GM21390 (cell line): ENCODE measurements around the gene DIPK1B.
A peak's percentile ranks its signal among the peaks of the same experiment; 100 is the strongest.
"Not testable (repeated sequence)": the region's sequence is repeated elsewhere in the genome, so short reads cannot be mapped to it uniquely, and the experiment has no call there.

Experiments used
- ATAC-seq: cut with Tn5 transposase; IDR thresholded peaks from one replicate; pipeline ENCODE4 v1.9.1; 2021; ENCODE audit not compliant: unreplicated experiment

Gene DIPK1B

DNA sequence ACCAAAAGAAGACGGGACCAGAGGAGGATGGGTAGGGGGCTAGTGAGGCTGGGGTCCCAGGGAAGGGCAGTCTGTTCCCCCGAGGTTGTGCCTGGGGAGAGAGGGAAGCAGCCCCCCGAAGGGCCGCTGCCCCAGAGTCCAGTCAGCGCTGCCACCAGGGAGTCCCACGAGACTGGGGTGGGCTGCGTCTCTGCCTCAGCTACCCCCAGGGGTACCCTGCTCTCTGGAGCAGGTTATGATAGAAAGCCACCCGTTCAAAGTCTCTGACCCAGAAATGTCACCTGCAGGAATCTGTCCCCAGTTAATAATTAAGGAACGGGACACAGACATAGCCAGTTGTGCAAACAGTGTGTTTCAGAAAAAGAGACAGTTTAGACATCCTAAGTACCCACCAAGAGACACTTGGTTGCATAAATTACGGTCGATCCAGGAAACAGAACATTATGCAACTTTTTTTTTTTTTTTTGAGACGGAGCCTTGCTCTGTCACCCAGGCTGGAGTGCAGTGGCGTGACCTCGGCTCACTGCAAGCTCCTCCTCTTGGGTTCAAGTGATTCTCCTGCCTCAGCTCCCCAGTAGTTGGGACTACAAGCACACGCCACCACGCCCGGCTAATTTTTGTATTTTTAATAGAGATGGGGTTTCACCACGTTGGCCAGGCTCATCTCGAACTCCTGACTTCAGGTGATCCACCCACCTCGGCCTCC, 14.4 kb upstream of the DIPK1B start:
- ATAC-seq: no peak

DNA sequence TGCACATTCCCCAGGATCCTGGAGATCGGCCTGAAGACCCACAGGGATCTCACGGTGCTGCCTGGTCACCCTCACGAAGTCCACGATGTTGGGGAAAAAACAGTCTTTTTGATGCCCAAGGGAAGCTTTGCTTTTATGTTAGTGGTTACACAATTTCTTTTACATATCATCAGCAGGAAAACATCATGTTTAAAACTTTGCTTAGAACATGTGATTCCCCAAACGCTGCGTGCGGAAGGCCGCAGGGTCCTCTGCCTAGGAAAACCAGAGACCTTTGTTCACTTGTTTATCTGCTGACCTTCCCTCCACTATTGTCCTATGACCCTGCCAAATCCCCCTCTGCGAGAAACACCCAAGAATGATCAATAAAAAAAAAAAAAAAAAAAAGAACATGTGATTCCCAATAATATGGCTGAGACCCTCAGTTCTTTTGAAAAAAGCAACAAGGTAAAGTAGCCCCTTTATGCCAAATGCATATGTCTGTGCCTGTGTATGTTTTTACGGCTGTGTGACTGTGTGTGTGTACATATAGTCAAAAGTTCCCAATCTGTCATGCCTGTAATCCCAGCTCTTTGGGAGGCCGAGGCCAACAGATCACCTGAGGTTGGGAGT, 13.6 kb upstream of the DIPK1B start:
- no peak for ATAC-seq

DNA sequence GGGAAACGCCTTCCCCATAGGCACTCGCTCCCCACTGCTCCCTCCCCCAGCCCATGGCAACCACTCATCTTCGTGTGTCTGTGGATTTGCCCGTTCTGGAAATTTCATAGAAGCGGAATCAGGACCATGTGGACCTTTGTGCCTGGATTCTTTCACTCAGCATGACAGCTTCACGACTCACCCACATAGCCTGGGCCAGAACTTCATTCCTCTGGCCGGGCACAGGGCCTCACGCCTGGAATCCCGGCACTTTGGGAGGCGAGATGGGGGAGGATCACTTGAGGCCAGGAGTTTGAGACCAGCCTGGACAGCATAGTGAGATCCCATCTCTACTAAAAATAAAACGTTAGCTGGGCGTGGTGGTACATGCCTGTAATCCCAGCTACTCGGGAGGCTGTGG, 12.1 kb upstream of the DIPK1B start:
- ATAC-seq: no peak

DNA sequence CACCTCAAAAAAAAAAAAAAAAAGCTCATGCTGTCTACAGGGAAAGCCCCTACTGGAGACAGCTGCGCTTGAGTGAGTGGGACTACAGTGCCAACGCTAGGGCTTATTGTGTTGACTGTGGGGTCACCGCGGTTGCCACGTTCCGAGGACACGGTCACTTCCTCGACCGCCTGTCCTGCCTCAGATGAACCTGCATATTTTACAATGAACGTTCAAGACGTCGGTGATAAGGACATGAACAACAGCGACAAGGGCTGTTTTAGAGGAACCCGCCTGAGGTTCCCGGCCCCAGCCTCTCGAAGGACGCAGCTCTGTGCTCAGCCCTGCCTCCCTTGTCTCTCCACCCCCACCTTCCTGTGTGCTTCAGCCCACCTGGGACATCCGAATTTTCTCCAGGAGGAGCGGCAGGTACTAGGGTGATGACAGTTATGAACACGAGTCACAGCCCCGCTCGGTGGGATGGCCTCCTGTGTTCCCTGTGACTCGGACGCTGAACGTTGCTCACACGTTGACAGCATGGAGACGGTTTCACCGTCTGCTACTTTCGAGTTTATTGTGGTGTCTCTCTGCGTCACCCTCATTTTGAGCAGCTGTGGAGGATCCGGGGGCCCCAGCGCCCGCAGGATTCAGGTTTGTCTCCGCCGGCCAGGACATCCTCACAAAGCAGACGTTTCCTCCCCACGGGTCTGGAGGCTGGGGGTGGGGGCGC, 11.3 kb upstream of the DIPK1B start:
- ATAC-seq: peak; percentile 63

DNA sequence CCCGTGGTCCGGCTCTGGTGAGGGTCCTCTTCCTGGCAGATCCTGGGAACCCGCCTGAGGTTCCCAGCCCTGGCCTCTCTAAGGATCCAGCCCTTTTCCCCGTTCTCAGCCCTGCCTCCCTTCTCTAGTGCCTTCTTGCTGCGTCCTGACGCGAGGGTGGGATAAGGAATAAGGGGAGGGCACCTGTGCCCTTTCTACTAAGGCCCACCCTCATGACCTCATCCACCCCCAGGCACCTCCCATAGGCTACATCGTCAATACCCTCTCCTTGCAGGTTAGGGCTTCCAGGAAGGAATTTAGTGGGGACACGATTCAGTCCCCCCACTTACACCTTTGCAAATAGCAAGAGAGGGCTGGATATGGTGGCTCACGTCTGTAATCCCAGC, 10.7 kb upstream of the DIPK1B start:
- ATAC-seq: no peak

DNA sequence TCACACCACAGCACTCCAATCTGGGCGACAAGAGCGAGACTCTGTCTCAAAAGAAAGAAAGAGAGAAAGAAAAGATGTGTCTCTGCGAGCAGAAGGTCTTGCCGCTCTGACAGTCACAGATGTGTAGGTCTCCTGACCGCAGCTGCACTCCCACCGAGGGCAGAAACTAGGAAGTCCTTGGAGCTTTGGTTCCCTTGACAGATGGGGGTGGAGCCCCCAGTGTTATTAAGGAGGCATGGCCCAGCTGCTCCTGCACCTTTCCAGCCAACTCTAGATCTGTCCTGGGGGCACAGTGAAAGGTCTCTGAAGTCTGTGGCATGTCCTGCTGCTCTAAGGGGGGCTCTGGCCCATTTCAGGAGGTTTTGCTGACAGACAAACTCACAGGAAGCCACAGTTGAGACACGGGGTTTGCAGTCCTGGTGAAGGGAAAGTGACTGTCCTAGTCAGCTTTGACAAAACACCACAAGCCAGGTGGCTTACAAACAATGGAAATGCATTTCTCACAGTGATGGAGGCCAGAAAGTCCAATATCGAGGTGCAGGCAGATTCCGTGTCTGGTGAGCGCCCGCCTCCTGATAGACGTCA, 9.0 kb upstream of the DIPK1B start:
- no peak for ATAC-seq

DNA sequence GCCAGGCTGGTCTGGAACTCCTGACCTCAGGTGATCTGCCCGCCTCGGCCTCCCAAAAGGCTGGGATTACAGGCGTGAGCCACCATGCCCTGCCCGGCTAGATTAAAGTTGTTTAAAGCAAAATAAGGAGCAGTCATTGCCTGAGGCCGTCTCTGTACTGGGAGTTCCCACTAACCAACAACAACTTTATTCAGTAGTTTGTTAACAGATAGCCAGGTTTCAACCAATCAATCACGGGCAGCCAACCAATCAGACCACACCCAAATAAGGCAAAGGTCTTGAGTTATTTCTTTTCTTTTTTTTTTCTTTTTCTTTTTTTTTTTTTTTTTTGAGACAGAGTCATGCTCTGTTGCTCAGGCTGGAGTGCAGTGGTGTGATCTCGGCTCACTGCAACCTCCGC, 7.6 kb upstream of the DIPK1B start:
- ATAC-seq: not testable (repeated sequence)

- no peak for ATAC-seq
Measured at GRCh38 chr9:136705564-136705963, 6.8 kb upstream of the DIPK1B start.

DNA sequence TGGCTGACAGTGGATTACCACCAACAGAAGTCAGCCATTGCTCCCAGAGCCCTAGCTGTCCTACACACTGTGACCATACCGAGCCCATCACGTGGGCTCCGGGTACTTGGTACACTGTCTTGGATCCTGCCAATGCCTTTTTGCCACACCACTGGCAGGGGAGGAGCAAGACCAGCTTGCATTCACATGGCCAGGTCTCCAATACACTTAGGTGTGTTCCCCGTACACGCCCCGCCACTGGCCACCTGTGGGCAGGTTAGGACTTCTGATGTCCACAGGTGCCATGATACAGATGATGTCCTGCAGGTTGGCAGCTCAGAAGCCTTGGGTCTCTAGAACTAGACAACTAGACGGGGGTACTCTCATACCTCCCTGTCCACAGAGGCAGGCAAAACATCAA, 5.4 kb upstream of the DIPK1B start:
- no peak for ATAC-seq

GRCh38 chr9:136707849-136708517, 4.4 kb upstream of the DIPK1B start:
- no peak for ATAC-seq

DNA sequence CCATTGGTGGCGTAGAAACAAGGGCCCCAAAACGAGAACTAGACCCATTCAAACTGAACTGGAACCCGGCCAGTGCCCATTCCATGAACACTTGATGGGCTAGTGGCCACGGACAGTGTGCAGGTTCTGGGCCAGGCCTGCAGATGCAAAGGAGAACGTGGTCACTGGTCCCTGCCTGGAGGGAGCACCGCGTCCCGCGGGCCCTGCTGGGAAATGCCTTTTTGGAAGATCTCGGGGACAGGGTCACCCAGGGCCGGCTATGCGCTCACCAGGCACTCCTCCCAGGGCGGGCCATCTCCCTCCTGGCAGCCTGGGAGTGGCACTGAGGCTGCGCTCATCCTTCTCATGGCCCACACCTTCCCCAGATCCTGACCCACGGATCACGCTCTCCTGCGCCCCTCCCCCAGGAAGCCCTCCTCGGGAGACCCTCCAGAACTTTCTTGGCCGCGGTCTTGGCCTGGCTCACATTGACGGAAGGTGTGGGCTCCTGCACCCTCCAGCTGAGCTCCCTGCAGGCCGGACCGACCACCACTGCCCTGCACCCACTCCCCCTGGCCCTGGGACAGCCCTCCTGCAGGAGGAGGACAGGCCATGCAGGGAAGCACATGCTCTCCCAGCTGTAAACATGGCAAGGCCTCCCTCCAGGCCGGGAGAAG, 2.8 kb upstream of the DIPK1B start:
- no peak for ATAC-seq

DNA sequence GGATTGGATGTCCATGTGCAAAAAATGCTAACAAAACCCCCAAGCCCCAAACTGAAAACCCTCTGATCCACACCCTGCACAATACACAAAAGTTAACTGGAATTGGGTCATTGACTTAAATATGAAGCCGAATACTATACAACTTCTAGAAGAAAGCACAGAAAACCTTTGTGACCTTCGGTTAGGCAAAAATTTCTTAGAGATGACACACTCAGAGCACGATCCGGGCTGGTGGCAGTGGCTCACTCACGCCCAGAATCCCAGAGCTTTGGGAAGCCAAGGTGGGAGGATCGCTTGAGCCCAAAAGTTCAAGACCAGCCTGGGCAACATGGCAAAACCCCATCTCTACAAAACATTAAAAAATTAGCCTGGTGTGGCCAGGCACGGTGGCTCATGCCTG, 1.8 kb upstream of the DIPK1B start:
- ATAC-seq: no peak

GRCh38 chr9:136711219-136711648, 1.1 kb upstream of the DIPK1B start:
- ATAC-seq: not testable (repeated sequence)

DNA sequence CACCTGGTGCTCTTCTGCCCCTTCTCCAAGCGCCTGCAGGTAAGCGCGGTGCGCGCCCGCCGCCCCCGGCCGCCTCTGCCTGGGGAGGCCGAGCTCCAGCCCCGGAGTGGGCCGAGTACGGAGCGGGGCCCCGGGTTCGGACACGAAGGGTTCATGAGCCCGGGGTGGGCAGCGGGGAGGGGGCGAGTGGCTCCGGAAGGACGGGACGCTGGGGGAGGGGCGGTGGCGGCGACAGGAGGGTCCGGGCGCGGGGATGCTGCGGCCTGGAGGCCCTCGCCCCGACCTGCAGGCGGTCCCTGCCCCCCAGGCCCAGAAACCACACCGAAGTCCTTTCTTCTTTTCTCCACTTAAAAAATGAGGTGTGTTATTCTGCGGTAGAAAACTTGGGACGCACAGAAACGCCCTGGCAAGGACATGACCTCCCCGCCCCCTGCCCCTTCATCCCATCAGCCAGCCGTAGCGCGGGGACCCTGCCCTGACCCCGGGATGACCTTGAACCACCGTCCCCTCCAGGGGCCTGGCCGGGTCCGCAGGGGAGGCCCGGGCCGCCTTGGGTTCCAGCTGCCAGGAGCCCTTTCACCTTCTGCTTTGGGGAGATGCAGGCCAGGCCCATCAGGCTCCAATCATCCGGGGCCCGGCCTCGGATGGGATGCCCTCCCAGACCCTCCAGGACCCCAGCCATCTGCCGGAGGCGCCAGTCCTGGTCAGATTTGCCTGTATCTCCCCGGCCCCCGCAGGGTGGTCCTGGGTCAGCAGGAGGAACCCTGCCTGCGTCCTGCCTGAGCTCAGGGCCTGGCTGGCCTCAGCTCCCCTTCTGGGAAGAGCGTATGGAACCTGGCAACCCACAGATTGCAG, 545 bp downstream of the DIPK1B start:
- ATAC-seq: no peak

- ATAC-seq: no peak
Measured at GRCh38 chr9:136713550-136713949, 1.2 kb downstream of the DIPK1B start.

DNA sequence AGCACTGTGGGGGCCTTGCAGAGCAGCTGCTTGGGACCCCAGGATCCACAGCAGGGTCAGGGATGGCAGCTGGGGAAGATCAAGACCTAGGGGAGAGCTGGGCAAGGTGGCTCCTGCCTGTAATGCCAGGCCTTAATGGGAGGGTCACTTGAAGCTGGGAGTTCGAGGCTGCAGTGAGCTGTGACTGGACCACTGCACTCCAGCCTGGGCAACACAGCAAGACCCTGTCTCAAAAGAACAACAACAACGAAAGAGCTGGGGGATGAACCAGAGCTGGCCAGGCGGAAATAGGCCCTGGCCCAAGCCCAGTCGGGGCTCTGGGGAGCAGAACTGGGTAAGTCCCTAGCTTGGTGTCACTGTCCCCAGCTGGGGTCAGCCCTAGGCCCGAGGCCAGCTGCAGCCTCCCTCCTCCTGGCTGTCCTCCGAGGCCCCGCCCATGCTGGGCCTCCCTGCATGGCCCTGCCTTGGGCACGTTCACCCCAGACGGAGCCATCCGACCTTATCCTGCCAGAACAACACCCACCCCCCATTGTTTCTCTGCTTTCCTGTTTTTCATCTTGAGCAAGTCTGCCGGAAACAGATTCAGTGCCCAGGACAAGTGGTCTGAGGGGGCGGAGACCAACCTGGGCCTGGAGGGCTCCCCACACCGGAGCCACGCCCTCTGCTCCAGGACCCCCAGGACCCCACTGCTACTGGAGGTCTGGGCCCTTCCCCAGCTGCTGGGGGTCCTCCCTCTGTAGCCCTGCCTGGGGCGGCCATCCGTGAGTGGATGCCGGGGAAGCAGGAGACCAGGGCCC, 1.9 kb downstream of the DIPK1B start:
- no peak for ATAC-seq

DNA sequence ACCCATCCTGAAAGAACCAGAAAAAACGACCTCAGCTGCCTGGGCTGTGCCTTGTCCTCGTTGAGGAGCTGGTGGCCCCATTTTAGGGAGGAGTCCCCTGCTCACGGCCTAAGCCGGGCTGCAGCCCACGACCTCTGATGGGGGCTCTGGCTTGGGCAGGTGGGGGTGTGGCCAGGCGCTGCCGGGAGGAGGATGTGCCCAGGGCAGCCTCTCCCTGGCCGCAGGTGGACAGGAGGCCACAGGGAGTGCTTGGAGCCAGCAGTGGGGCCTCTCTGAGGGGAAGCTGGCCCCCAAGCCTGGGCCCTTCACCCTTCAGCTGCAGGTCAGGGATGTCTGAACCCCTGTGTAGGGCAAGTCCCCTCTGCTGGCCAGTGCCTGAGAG, 2.5 kb downstream of the DIPK1B start:
- no peak for ATAC-seq

DNA sequence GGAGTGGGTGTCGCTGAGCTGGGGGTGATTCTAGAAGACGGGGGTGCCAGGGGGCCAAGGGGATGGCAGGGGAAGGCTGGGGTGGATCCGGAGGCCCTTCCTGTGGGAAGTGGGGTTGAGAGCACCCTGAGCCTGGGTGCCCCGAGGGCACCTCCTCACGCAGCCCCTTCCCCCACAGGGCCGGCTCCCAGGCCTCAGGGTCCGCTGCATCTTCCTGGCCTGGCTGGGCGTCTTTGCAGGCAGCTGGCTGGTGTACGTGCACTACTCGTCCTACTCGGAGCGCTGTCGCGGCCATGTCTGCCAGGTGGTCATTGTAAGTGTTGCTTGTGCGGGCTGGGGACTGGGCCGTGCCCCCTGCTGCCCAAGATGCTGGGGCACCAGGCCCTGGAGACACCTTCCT, 5.0 kb downstream of the DIPK1B start:
- ATAC-seq: no peak
